ENCODE results near the gene CORIN. TPM values are rescaled to one million over a fixed set of nuclear protein-coding genes. Genes with fewer than 3 reads are reported as not detected.

The CORIN gene
- total RNA-seq, 1 experiment from 2014 or later = 3.5 TPM

- TF ChIP-seq REST (IDR thresholded peaks at IDR 0.05; ENCODE audit: low read depth) (no peak), EZH2phosphoT487 (IDR thresholded peaks at IDR 0.05; ENCODE audit: borderline replicate concordance) (no peak), ELF1 (IDR thresholded peaks at IDR 0.05; ENCODE audit: borderline replicate concordance, low read depth) (no peak), ZFX (IDR thresholded peaks at IDR 0.05) (no peak), JUND (IDR thresholded peaks at IDR 0.05) (no peak), ZNF274 (IDR thresholded peaks at IDR 0.05; ENCODE audit: low read depth, low read length) (no peak), CEBPB (IDR thresholded peaks at IDR 0.05; ENCODE audit: low read depth) (no peak)
- TF ChIP-seq, protein P1, sequence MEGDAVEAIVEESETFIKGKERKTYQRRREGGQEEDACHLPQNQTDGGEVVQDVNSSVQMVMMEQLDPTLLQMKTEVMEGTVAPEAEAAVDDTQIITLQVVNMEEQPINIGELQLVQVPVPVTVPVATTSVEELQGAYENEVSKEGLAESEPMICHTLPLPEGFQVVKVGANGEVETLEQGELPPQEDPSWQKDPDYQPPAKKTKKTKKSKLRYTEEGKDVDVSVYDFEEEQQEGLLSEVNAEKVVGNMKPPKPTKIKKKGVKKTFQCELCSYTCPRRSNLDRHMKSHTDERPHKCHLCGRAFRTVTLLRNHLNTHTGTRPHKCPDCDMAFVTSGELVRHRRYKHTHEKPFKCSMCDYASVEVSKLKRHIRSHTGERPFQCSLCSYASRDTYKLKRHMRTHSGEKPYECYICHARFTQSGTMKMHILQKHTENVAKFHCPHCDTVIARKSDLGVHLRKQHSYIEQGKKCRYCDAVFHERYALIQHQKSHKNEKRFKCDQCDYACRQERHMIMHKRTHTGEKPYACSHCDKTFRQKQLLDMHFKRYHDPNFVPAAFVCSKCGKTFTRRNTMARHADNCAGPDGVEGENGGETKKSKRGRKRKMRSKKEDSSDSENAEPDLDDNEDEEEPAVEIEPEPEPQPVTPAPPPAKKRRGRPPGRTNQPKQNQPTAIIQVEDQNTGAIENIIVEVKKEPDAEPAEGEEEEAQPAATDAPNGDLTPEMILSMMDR (IDR thresholded peaks at IDR 0.05 in 2 of 3, conservative IDR thresholded peaks at IDR 0.05 in 1 of 3; ENCODE audit: borderline replicate concordance in 1 of 3, insufficient read depth in 1 of 3, low read depth in 2 of 3, low read length in 2 of 3) = no peak
These were observed 18.8 kb upstream of the CORIN start (continued) for GRCh38 chr4:47856713-47857112.

GRCh38 chr4:47855350-47855749 lies 17.5 kb upstream of the CORIN start:
- ChIA-PET CTCF (no interaction called here), POLR2A (no interaction called here), RAD21 (ENCODE audit: low non-redundant PET in 1 of 2, low total read pairs in 2 of 2, uncharacterized antibody in 2 of 2, unreplicated experiment in 2 of 2) (no interaction called here)
- intact Hi-C loops (cut with micrococcal nuclease) = no loop called here
- no peak for TF ChIP-seq RAD21 (IDR thresholded peaks at IDR 0.05; ENCODE audit: low read depth)
- no peak for TF ChIP-seq MAX (IDR thresholded peaks at IDR 0.05)
- no peak for TF ChIP-seq ELF1 (IDR thresholded peaks at IDR 0.05; ENCODE audit: borderline replicate concordance, low read depth)
- no peaks in the 10 kb centered on the region for H3K4me1 ChIP-seq (ENCODE audit: control insufficient read depth in 1 of 2, insufficient read depth in 2 of 2, low read length in 2 of 2)
- 0 out of 4 replicates have a peak, but pooled peaks cover 0 to 5% of the 10 kb centered on the region in 2 experiments for H3K36me3 ChIP-seq (ENCODE audit: control insufficient read depth in 1 of 2, insufficient read depth in 2 of 2, low read length in 2 of 2)
- no peak overlapping the region for H3K4me3 ChIP-seq (replicated peaks in 1 of 2; ENCODE audit: low read depth in 1 of 2, low read length in 2 of 2)
- no peak overlapping the region for H3K9ac ChIP-seq (ENCODE audit: low read length)
- H4K20me1 ChIP-seq (ENCODE audit: insufficient read depth) = no peaks in the 10 kb centered on the region
- no peaks in the 10 kb centered on the region for H3K9me3 ChIP-seq (ENCODE audit: control insufficient read depth in 1 of 2, insufficient read depth in 1 of 2, low read depth in 1 of 2, low read length in 2 of 2)
- ATAC-seq (no peak), DNase-seq (ENCODE audit: low read depth, low spot score) (no peak)
- no peaks in the 10 kb centered on the region for H3K27me3 ChIP-seq (ENCODE audit: insufficient read depth, low read length)
- BruUV-seq (replicated peaks) = no TSS peak
- H3K9me2 ChIP-seq (ENCODE audit: insufficient read depth) = no peaks in the 10 kb centered on the region
- no peak overlapping the region for H2AFZ ChIP-seq (ENCODE audit: low read depth, low read length, poor library complexity, severe bottlenecking)
- no peak overlapping the region for H3K27ac ChIP-seq (ENCODE audit: low read depth, low read length)
- H3K79me2 ChIP-seq (ENCODE audit: insufficient read depth, low read length) = no peaks in the 10 kb centered on the region
- no peak overlapping the region for H3K4me2 ChIP-seq (ENCODE audit: low read length)

Measured in HCT116 (cell line).